ENCODE results near the gene TPM3. TPM values are rescaled to one million over a fixed set of nuclear protein-coding genes. Genes with fewer than 3 reads are reported as not detected.
"Not testable (repeated sequence)": the region's sequence is repeated elsewhere in the genome, so short reads cannot be mapped to it uniquely, and the experiment has no call there.

TPM3 gene
- total RNA-seq: 633 and 635 TPM in 2 replicates

GRCh38 chr1:154191990-154192461 lies at the start of gene TPM3:
Gene TPM3, minus strand, starts transcription at chr1:154192100. Its CDS starts 82 bp downstream, at chr1:154192018.
- intact Hi-C loops (cut with micrococcal nuclease): no loop called here
- H3K4me3 Mint-ChIP-seq: no peak within 1 kb of the TSS
- H3K9me3 Mint-ChIP-seq: no peaks in the 10 kb centered on the region
- no peak for DNase-seq
- no peak within 1 kb of the TSS for H3K27ac Mint-ChIP-seq
- H3K4me1 Mint-ChIP-seq: peaks cover 8% of the 10 kb centered on the region
- peaks cover 36% of the 10 kb centered on the region for H3K27me3 Mint-ChIP-seq
- no peaks in the 10 kb centered on the region for H3K36me3 Mint-ChIP-seq (ENCODE audit: low read depth)

GRCh38 chr1:154240294-154240833 lies 48.5 kb upstream of the TPM3 start:
- H3K4me3 Mint-ChIP-seq: no peak overlapping the region
- H3K27ac Mint-ChIP-seq: peak overlapping the region; percentile 22
- no peak for DNase-seq
- intact Hi-C loops (cut with micrococcal nuclease): no loop called here
- H3K9me3 Mint-ChIP-seq: no peaks in the 10 kb centered on the region
- H3K4me1 Mint-ChIP-seq: peaks cover 21% of the 10 kb centered on the region
- no peaks in the 10 kb centered on the region for H3K27me3 Mint-ChIP-seq
- peaks cover 85% of the 10 kb centered on the region for H3K36me3 Mint-ChIP-seq (ENCODE audit: low read depth)

GRCh38 chr1:154239491-154239890 lies 47.6 kb upstream of the TPM3 start:
- no peak for DNase-seq
- H3K36me3 Mint-ChIP-seq (ENCODE audit: low read depth): peaks cover 86% of the 10 kb centered on the region
- H3K27me3 Mint-ChIP-seq: no peaks in the 10 kb centered on the region
- intact Hi-C loops (cut with micrococcal nuclease): no loop called here
- no peak overlapping the region for H3K4me3 Mint-ChIP-seq
- no peaks in the 10 kb centered on the region for H3K9me3 Mint-ChIP-seq
- H3K27ac Mint-ChIP-seq: no peak overlapping the region
- H3K4me1 Mint-ChIP-seq: peaks cover 23% of the 10 kb centered on the region

GRCh38 chr1:154237880-154238506 lies 46.1 kb upstream of the TPM3 start:
- H3K4me3 Mint-ChIP-seq: no peak overlapping the region
- intact Hi-C loops (cut with micrococcal nuclease): no loop called here
- H3K4me1 Mint-ChIP-seq: peaks cover 25% of the 10 kb centered on the region
- H3K36me3 Mint-ChIP-seq (ENCODE audit: low read depth): peaks cover 83% of the 10 kb centered on the region
- no peaks in the 10 kb centered on the region for H3K9me3 Mint-ChIP-seq
- H3K27me3 Mint-ChIP-seq: no peaks in the 10 kb centered on the region
- DNase-seq: no peak
- no peak overlapping the region for H3K27ac Mint-ChIP-seq

GRCh38 chr1:154237435-154237834 lies 45.5 kb upstream of the TPM3 start:
- H3K4me1 Mint-ChIP-seq: peaks cover 23% of the 10 kb centered on the region
- no peak for DNase-seq
- peaks cover 78% of the 10 kb centered on the region for H3K36me3 Mint-ChIP-seq (ENCODE audit: low read depth)
- H3K27me3 Mint-ChIP-seq: no peaks in the 10 kb centered on the region
- intact Hi-C loops (cut with micrococcal nuclease): no loop called here
- H3K4me3 Mint-ChIP-seq: no peak overlapping the region
- H3K27ac Mint-ChIP-seq: no peak overlapping the region
- no peaks in the 10 kb centered on the region for H3K9me3 Mint-ChIP-seq

GRCh38 chr1:154236855-154237254 lies 45.0 kb upstream of the TPM3 start:
- intact Hi-C loops (cut with micrococcal nuclease): no loop called here
- Mint-ChIP-seq H3K9me3 (no peaks in the 10 kb centered on the region), H3K36me3 (ENCODE audit: low read depth) (peaks cover 78% of the 10 kb centered on the region), H3K27ac (no peak overlapping the region), H3K27me3 (no peaks in the 10 kb centered on the region), H3K4me1 (peaks cover 26% of the 10 kb centered on the region), H3K4me3 (no peak overlapping the region)
- DNase-seq: no peak

GRCh38 chr1:154233127-154233526 lies 41.2 kb upstream of the TPM3 start:
- H3K36me3 Mint-ChIP-seq (ENCODE audit: low read depth): peaks cover 79% of the 10 kb centered on the region
- H3K4me1 Mint-ChIP-seq: peaks cover 15% of the 10 kb centered on the region
- H3K27ac Mint-ChIP-seq; H3K9me3 Mint-ChIP-seq; intact Hi-C loops (cut with micrococcal nuclease); H3K4me3 Mint-ChIP-seq; H3K27me3 Mint-ChIP-seq; DNase-seq: not testable (repeated sequence)

GRCh38 chr1:154231112-154231511 lies 39.2 kb upstream of the TPM3 start:
- Mint-ChIP-seq H3K4me1 (peaks cover 14% of the 10 kb centered on the region), H3K36me3 (ENCODE audit: low read depth) (peaks cover 79% of the 10 kb centered on the region)
- H3K27me3 Mint-ChIP-seq; H3K27ac Mint-ChIP-seq; DNase-seq; intact Hi-C loops (cut with micrococcal nuclease); H3K4me3 Mint-ChIP-seq; H3K9me3 Mint-ChIP-seq: not testable (repeated sequence)

- intact Hi-C loops (cut with micrococcal nuclease): loop anchor here (10.0 kb wide), 1 partner anchor 379 kb away; the partner anchor contains the start of gene ADAR
- Mint-ChIP-seq H3K36me3 (ENCODE audit: low read depth) (peaks cover 75% of the 10 kb centered on the region), H3K4me1 (peaks cover 35% of the 10 kb centered on the region), H3K4me3 (no peak overlapping the region), H3K27me3 (peaks cover 3% of the 10 kb centered on the region), H3K9me3 (no peaks in the 10 kb centered on the region), H3K27ac (no peak overlapping the region)
- no peak for DNase-seq
Observed at GRCh38 chr1:154225370-154225769, 33.5 kb upstream of the TPM3 start.

GRCh38 chr1:154223621-154224020 lies 31.7 kb upstream of the TPM3 start:
- peaks cover 3% of the 10 kb centered on the region for H3K27me3 Mint-ChIP-seq
- H3K4me3 Mint-ChIP-seq: peak overlapping the region; percentile 96
- no peak for DNase-seq
- peaks cover 43% of the 10 kb centered on the region for H3K4me1 Mint-ChIP-seq
- H3K27ac Mint-ChIP-seq: no peak overlapping the region
- intact Hi-C loops (cut with micrococcal nuclease): loop anchor here (10.0 kb wide), 1 partner anchor 381 kb away; the partner anchor contains the start of gene ADAR
- peaks cover 77% of the 10 kb centered on the region for H3K36me3 Mint-ChIP-seq (ENCODE audit: low read depth)
- H3K9me3 Mint-ChIP-seq: no peaks in the 10 kb centered on the region

GRCh38 chr1:154222918-154223317 lies 31.0 kb upstream of the TPM3 start:
- intact Hi-C loops (cut with micrococcal nuclease): loop anchor here (10.0 kb wide), 1 partner anchor 382 kb away; the partner anchor contains the start of gene ADAR
- Mint-ChIP-seq H3K27me3 (peaks cover 3% of the 10 kb centered on the region), H3K4me1 (peaks cover 48% of the 10 kb centered on the region), H3K9me3 (no peaks in the 10 kb centered on the region), H3K27ac (peak overlapping the region; percentile 76), H3K36me3 (ENCODE audit: low read depth) (peaks cover 78% of the 10 kb centered on the region), H3K4me3 (peak overlapping the region; percentile 96)
- no peak for DNase-seq

- H3K4me1 Mint-ChIP-seq: peaks cover 52% of the 10 kb centered on the region
- peak overlapping the region; percentile 95 for H3K27ac Mint-ChIP-seq
- DNase-seq: no peak
- H3K27me3 Mint-ChIP-seq: peaks cover 3% of the 10 kb centered on the region
- intact Hi-C loops (cut with micrococcal nuclease): loop anchor here (10.0 kb wide), 1 partner anchor 382 kb away; the partner anchor contains the start of gene ADAR
- H3K4me3 Mint-ChIP-seq: peak overlapping the region; percentile 96
- peaks cover 78% of the 10 kb centered on the region for H3K36me3 Mint-ChIP-seq (ENCODE audit: low read depth)
- H3K9me3 Mint-ChIP-seq: no peaks in the 10 kb centered on the region
Observed at GRCh38 chr1:154222518-154222917, 30.6 kb upstream of the TPM3 start.

GRCh38 chr1:154221278-154222001 lies 29.5 kb upstream of the TPM3 start:
- Mint-ChIP-seq H3K4me3 (peak overlapping the region; percentile 96), H3K9me3 (no peaks in the 10 kb centered on the region), H3K4me1 (peaks cover 52% of the 10 kb centered on the region), H3K27ac (peak overlapping the region; percentile 95), H3K27me3 (peaks cover 3% of the 10 kb centered on the region), H3K36me3 (ENCODE audit: low read depth) (peaks cover 73% of the 10 kb centered on the region)
- intact Hi-C loops (cut with micrococcal nuclease): loop anchor here (2.0 to 10.0 kb wide), 2 partner anchors 337 to 383 kb away; partner anchors contain the start of genes ADAR and UBE2Q1
- DNase-seq: peak; percentile 90

GRCh38 chr1:154220970-154221277 lies 29.0 kb upstream of the TPM3 start:
- Mint-ChIP-seq H3K27me3 (peaks cover 3% of the 10 kb centered on the region), H3K36me3 (ENCODE audit: low read depth) (peaks cover 72% of the 10 kb centered on the region), H3K4me3 (peak overlapping the region; percentile 96), H3K4me1 (peaks cover 54% of the 10 kb centered on the region), H3K27ac (peak overlapping the region; percentile 95), H3K9me3 (no peaks in the 10 kb centered on the region)
- no peak for DNase-seq
- intact Hi-C loops (cut with micrococcal nuclease): loop anchor here (1.0 to 10.0 kb wide), 7 partner anchors 15 to 753 kb away; partner anchors contain the start of genes ADAR, CFAP141, CKS1B and HAX1

Data from activated CD4-positive, alpha-beta T cell treated with anti-CD3 and anti-CD28 coated beads, Interleukin-2, amount 10 ng/mL, durations not matched to agents 24 days and 14 days (primary cell).